K562 (cell line): Measurements from ENCODE around the gene SLBP. TPM values are rescaled to one million over a fixed set of nuclear protein-coding genes. Genes with fewer than 3 reads are reported as not detected.

Experiments used
- ATAC-seq: fragments of 200-7000 bp; cut with Tn5 transposase; 3 replicates; pipeline ENCODE4 v1.9.1; 2020; ENCODE audit warnings: moderate library complexity
- BruUV-seq: library from RNA; stranded (reverse); fragments of 400-500 nt; replicated peaks from 2 replicates; lab custom pipeline; 2021; lab: Mats Ljungman, UMichigan
- CTCF ChIA-PET: fragments of 300-600 bp; formaldehyde crosslinking; extraction: SDS; loops from one replicate; lab custom pipeline; 2021; ENCODE audit warnings: low intra/inter-chr PET ratio; lab: Yijun Ruan, JAX
- POLR2A ChIA-PET: fragments of 300-600, 350-650 bp; sonication (Branson Sonifier 250); formaldehyde crosslinking; extraction: SDS; loops from one replicate; lab custom pipeline; 2021; ENCODE audit warnings: antibody characterized with exemption, inconsistent platforms; lab: Yijun Ruan, JAX
- DNase-seq, 4 experiments: peaks; one replicate each; pipeline versions ENCODE4 v3.0.0 to v3.0.0-alpha.2; 2011 to 2018; ENCODE audit warnings: low spot score in 3 of 4, mixed read lengths in 3 of 4; ENCODE audit errors: extremely low read depth in 1 of 4
- FAIRE-seq: peaks from 2 replicates; lab custom pipeline; 2011; peaks lifted over from hg19 to GRCh38; lab: Jason Lieb, UNC
- H2AFZ ChIP-seq: 2 replicates; pipeline ENCODE4 v1.6.0; 2011; ENCODE audit warnings: low read depth, low read length, control low read depth, inconsistent platforms
- H3K27ac ChIP-seq: fragments of 200-600 bp; 3 replicates; pipeline ENCODE4 v1.8.0; 2011; ENCODE audit warnings: low read depth, mild to moderate bottlenecking, control low read depth, inconsistent platforms, low read length, moderate library complexity, mixed read lengths; ENCODE audit errors: extremely low read depth
- H3K27me3 ChIP-seq, 2 experiments: fragments of 300-600 bp in 1 of 2; 2 replicates in 1 of 2; 3 replicates in 1 of 2; pipeline versions ENCODE4 v1.6.0 to v1.8.0; 2011; ENCODE audit warnings: inconsistent platforms in 2 of 2, low read length in 2 of 2, mild to moderate bottlenecking in 1 of 2, mixed read lengths in 1 of 2, moderate library complexity in 1 of 2; ENCODE audit not compliant: control insufficient read depth in 2 of 2, insufficient read depth in 2 of 2
- H3K36me3 ChIP-seq: fragments of 300-600 bp; 3 replicates; pipeline ENCODE4 v1.8.0; 2011; ENCODE audit warnings: mild to moderate bottlenecking, low read length, inconsistent platforms; ENCODE audit not compliant: control insufficient read depth, insufficient read depth
- H3K4me1 ChIP-seq, 2 experiments: fragments of 200-600 bp in 1 of 2; replicated peaks in 1 of 2; 2 replicates in 1 of 2; 3 replicates in 1 of 2; pipeline versions ENCODE4 v1.5.1 to v1.8.0; 2011; ENCODE audit warnings: inconsistent platforms in 2 of 2, low read length in 2 of 2, mild to moderate bottlenecking in 1 of 2, mixed read lengths in 1 of 2, moderate library complexity in 1 of 2; ENCODE audit not compliant: control insufficient read depth in 2 of 2, insufficient read depth in 2 of 2
- H3K4me2 ChIP-seq: 2 replicates; pipeline ENCODE4 v1.6.1; 2011; ENCODE audit warnings: low read length, control low read depth, inconsistent platforms, mixed read lengths; ENCODE audit not compliant: insufficient read depth
- H3K4me3 ChIP-seq: fragments of 200-600 bp; sonication (generic), shearing (Covaris generic); 2 replicates; pipeline ENCODE4 v1.5.1; 2016; ENCODE audit warnings: control low read depth, inconsistent platforms
- H3K79me2 ChIP-seq: fragments of 200-600 bp; 3 replicates; pipeline ENCODE4 v1.8.0; 2011; ENCODE audit warnings: low read length, inconsistent platforms; ENCODE audit not compliant: control insufficient read depth, insufficient read depth
- H3K9ac ChIP-seq, 2 experiments: 2 replicates each; pipeline versions ENCODE4 v1.6.0 to v1.6.1; 2011; ENCODE audit warnings: low read depth in 2 of 2, low read length in 2 of 2, control low read depth in 1 of 2, inconsistent platforms in 1 of 2, mild to moderate bottlenecking in 1 of 2, mixed read lengths in 1 of 2; ENCODE audit not compliant: insufficient read depth in 1 of 2
- H3K9me1 ChIP-seq: one replicate; pipeline ENCODE4 v1.6.0; 2011; ENCODE audit warnings: inconsistent platforms, mild to moderate bottlenecking, low read length, moderate library complexity; ENCODE audit not compliant: control insufficient read depth, insufficient read depth
- H3K9me3 ChIP-seq: replicated peaks from 2 replicates; pipeline ENCODE4 v1.5.1; 2011; ENCODE audit warnings: low read depth, low read length, inconsistent platforms; ENCODE audit not compliant: control insufficient read depth, insufficient read depth
- H4K20me1 ChIP-seq: replicated peaks from 2 replicates; pipeline ENCODE4 v1.6.1; 2011; ENCODE audit warnings: low read length, inconsistent platforms, mixed read lengths; ENCODE audit not compliant: control insufficient read depth, insufficient read depth
- HOXB6 ChIP-seq: fragments of 250-450 bp; sonication (Bioruptor Pico); IDR thresholded peaks from 2 replicates; pipeline ENCODE4 v1.5.1; 2022; ENCODE audit warnings: mild to moderate bottlenecking, borderline replicate concordance
- PML ChIP-seq: IDR thresholded peaks from 2 replicates; pipeline ENCODE4 v1.6.1; 2012; ENCODE audit warnings: low read length, inconsistent platforms
- POLR2A ChIP-seq: fragments of 450-650 bp; conservative IDR thresholded peaks from 2 replicates; pipeline ENCODE4 v1.6.1; 2016
- POLR2G ChIP-seq: fragments of 200-400 bp; formaldehyde crosslinking; IDR thresholded peaks from 2 replicates; pipeline ENCODE4 v1.6.1; 2017; ENCODE audit warnings: low read depth, mild to moderate bottlenecking, antibody characterized with exemption, low read length, moderate library complexity
- ZKSCAN8 ChIP-seq: fragments of 200-800 bp; sonication (Bioruptor generic); IDR thresholded peaks from 2 replicates; pipeline ENCODE4 v1.6.1; 2016; ENCODE audit warnings: missing genetic modification characterization, missing compliant biosample characterization
- ZNF696 ChIP-seq: fragments of 250-450 bp; sonication (Bioruptor Pico); conservative IDR thresholded peaks from 2 replicates; pipeline ENCODE4 v1.4.0; 2020; ENCODE audit warnings: mild to moderate bottlenecking, moderate library complexity
- ZNF699 ChIP-seq: fragments of 250-450 bp; sonication (Bioruptor Pico); IDR thresholded peaks from 2 replicates; pipeline ENCODE4 v1.8.0; 2021; ENCODE audit warnings: mild to moderate bottlenecking, moderate library complexity; ENCODE audit not compliant: insufficient replicate concordance
- whole genome bisulfite sequencing: fragments of 100-300 bp; shearing (Covaris generic); methylation state at CpG from one replicate; pipeline ENCODE4 v1.1.6; 2016; ENCODE audit warnings: low coverage, mixed read lengths; ENCODE audit not compliant: insufficient coverage; ENCODE audit errors: missing lambda C conversion rate; 5-methylcytosine and 5-hydroxymethylcytosine counted together
- in situ Hi-C: fragments of 300-500 bp; cut with MboI; formaldehyde crosslinking; loops from 4 replicates; pipeline ENCODE4 v1.15.0; 2018; ENCODE audit warnings: inconsistent platforms, mixed read lengths
- intact Hi-C: fragments of 100-400 bp; cut with micrococcal nuclease; formaldehyde crosslinking; loops from 2 replicates; pipeline ENCODE4 v1.14.2; 2022
- polyA plus RNA-seq, 8 experiments: library from polyadenylated mRNA; depleted of rRNA in 4 of 8; stranded (reverse) in 5 of 8; unstranded in 3 of 8; fragments of >200 nt; fragmentation: Nextera tagmentation in 2 of 8; fragmentation: Illumina TruSeq in 1 of 8; extraction: Ambion mirVana in 2 of 8; extraction: Trizol in 1 of 8; gene quantifications; 2 replicates each; pipeline versions ENCODE4 v1.2.1 to v1.2.3, GENCODE V29; 2011 to 2014; ENCODE audit warnings: inconsistent platforms in 1 of 8, missing spikeins in 1 of 8
- total RNA-seq, 7 experiments: library from RNA; depleted of rRNA in 6 of 7; stranded (reverse); fragments of >200 nt in 6 of 7; fragmentation: Illumina TruSeq in 2 of 7; extraction: Trizol in 2 of 7; gene quantifications; 2 replicates each; pipeline versions ENCODE4 v1.2.1 to v1.2.3, GENCODE V29; 2011 to 2021; ENCODE audit warnings: low replicate concordance in 1 of 7

SLBP gene
- total and polyA plus RNA-seq, 9 of the 15 experiments (the other 6 are each of a cell fraction or from before 2014, with no cell fraction given), result 49.4 to 221 (median 162) TPM

DNA sequence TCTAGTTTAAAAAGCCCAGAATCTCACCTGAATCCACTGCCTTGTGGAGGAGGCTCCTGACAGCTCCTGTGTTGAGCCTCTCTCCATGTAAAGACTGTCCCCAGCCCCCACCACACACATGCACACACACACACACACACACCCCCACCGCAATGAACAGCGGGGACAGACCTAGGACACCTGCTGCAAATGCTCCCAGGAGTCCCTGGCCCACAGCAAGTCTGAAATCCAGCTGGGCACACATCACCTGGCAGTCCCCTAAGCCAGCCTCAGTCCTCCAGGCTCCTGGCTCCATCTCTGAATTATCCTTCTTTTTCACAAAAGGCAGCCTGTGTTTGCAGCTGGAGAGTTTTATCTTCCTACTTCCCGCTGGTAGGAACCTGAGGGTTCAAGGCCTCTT, 21.4 kb downstream of the SLBP start:
- Histone ChIP-seq H2AFZ (no peak overlapping the region), H4K20me1 (peaks cover 7% of the 10 kb centered on the region; the same call in 1 of the 2 replicates), H3K4me3 (no peak overlapping the region), H3K27me3 (no peaks in the 10 kb centered on the region), H3K9me3 (no peaks in the 10 kb centered on the region), H3K9me1 (peaks cover 3% of the 10 kb centered on the region), H3K9ac (no peak overlapping the region), H3K4me1 (peaks cover 4 to 10% of the 10 kb centered on the region in 2 experiments; a peak in 3 of 5 replicates), H3K4me2 (no peak overlapping the region), H3K36me3 (peaks cover 53% of the 10 kb centered on the region), H3K27ac (no peak overlapping the region), H3K79me2 (no peaks in the 10 kb centered on the region)
- BruUV-seq, result no TSS peak
- CTCF ChIA-PET, result no interaction called here
- intact Hi-C loops (no loop called here), in situ Hi-C loops (no loop called here)
- DNase-seq, result no peak
- WGBS, result 100% methylated on average over 3 of the region's 3 CpGs
- TF ChIP-seq HOXB6 (CRISPR knock-in tag) (no peak), POLR2A (peak; percentile 37; the same call in 1 of the 2 replicates), ZKSCAN8 (no peak), POLR2G (peak; percentile 51; the same call in 1 of the 2 replicates), PML (no peak), ZNF696 (no peak), ZNF699 (no peak)
- POLR2A ChIA-PET, result interaction anchor here (0.9 to 1.6 kb wide), 4 partner anchors 15 to 340 kb away, joined by 3 to 7 read pairs (median 4); partner anchors contain the start of gene SLBP
- no peak for FAIRE-seq
- ATAC-seq, result no peak
